ENCODE results near the gene PHF23.

Gene PHF23

DNA sequence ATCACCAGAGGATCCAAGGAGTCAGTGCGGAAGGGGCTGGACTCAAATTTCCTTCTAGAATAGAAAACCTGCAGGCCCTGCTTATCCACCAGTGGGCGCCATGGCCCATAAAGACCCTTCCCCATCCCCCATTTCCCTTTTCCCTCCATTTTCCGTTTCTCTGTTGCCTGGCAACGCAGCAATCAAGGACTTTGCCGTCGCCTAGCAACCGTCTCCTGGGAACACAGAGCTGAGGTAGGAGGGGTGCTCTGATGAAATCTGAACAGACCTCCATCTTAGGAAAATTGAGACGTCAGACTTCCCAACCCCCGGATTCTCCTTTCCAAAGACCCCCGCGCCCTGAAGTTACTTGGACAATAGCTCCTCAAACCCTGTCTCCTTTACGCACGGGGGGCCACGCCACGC lies 25.4 kb downstream of the PHF23 start:
- DNase-seq (ENCODE audit: extremely low read depth, low read depth), result no peak
- TF ChIP-seq, protein P1, sequence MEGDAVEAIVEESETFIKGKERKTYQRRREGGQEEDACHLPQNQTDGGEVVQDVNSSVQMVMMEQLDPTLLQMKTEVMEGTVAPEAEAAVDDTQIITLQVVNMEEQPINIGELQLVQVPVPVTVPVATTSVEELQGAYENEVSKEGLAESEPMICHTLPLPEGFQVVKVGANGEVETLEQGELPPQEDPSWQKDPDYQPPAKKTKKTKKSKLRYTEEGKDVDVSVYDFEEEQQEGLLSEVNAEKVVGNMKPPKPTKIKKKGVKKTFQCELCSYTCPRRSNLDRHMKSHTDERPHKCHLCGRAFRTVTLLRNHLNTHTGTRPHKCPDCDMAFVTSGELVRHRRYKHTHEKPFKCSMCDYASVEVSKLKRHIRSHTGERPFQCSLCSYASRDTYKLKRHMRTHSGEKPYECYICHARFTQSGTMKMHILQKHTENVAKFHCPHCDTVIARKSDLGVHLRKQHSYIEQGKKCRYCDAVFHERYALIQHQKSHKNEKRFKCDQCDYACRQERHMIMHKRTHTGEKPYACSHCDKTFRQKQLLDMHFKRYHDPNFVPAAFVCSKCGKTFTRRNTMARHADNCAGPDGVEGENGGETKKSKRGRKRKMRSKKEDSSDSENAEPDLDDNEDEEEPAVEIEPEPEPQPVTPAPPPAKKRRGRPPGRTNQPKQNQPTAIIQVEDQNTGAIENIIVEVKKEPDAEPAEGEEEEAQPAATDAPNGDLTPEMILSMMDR (IDR thresholded peaks at IDR 0.05; ENCODE audit: low read depth, low read length), result peak; percentile 30

DNA sequence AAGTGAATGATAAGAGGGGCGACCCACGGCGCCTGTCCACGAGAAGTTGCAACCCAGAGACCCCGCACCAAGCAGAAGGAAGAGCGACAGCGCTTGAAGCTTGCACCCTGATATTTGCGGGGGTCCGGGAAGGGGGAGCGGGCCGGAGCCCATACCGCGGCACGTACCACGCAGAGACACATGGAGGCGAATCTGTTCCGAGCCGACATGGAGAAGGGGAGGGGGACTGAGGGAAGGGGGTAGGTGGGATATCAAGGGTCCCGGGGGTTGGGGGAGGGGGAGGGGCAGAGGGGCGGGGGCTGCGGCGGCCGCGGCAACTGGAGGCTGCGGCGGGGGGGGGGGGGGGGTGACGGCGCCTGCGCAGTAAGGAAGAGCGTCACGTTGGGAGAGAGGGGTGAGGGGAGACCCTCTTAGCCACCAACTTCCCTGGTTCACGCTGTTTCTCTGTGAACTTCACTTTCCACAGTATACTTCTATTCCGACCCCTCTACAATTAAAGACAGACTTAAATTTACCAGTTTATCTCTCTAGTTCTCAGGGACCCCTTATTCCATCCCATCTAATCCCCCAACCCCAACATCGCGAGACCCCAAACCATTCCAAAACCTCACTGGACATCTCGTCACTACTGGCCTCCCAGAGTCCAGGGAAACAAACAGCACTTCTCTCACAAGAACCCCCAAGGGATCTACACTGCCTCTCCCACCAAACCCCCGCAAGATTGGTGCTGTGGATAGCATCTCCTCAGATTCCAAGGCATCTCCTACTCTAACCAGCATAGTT lies 27.6 kb downstream of the PHF23 start:
- no peak for DNase-seq (ENCODE audit: extremely low read depth, low read depth)
- TF ChIP-seq, protein P1 (IDR thresholded peaks at IDR 0.05; ENCODE audit: low read depth, low read length), result no peak

DNA sequence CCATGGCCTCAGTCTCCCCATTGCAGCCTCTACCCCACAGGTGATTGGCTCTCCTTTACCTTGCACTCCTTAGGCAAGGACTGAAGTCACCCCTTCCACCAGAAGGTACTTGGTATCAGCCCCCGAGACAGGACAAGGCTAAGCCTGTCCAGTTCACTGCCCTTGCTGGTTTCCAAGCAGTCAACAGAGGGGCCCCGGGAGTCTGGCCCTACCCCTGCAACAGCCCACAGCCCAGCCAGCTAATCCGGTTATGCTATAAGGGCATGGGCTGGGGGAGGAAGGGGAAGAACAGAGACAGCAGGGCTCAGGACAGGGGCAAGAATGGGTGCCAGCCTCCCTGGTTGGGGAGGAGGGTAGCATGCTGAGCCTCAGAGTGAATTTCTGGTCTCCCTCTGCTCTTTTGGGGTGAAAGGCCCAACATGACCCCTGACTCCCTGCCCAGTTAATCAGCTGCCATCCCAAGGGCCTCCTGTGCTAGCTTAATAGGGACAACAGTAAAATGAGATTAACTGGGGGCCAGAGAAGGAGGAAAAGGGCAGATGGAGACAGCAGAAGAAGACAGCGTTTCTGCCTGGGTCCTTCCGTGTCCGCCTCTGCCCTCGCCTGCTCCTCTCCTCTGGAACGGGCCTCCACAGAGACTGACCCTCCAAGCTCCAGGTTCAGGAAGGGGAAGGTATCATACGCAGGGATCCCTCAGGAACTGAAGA lies 30.4 kb downstream of the PHF23 start:
- TF ChIP-seq, protein P1 (IDR thresholded peaks at IDR 0.05; ENCODE audit: low read depth, low read length), result no peak
- DNase-seq (ENCODE audit: extremely low read depth, low read depth), result no peak

DNA sequence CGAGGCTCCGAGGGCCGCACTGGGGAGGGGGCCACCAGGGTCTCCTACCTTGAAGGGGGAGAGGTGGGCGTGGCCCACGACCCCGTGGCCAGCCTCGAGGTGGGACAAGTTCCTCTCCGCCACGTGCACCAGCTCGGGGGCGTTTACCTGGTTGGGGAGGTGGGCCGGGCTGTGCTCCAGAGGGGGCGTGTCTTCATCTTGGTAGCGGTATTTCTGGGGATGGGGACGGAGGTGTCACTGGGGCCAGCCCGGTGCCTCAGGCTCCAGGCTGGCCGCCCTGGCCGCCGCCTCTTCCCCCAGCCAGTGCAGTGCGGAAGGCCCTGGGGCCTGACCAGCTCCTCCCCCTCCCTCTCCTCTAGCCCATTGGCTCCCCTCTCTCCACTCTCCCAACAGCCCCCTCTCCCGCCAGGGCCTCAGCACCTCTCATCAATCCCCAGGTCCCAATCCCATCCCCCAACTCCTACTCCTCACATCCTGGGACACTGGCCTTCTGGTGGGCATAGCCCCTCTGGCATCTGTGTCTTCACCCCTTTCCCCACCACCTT lies 31.2 kb downstream of the PHF23 start:
- no peak for DNase-seq (ENCODE audit: extremely low read depth, low read depth)
- TF ChIP-seq, protein P1 (IDR thresholded peaks at IDR 0.05; ENCODE audit: low read depth, low read length), result no peak

DNA sequence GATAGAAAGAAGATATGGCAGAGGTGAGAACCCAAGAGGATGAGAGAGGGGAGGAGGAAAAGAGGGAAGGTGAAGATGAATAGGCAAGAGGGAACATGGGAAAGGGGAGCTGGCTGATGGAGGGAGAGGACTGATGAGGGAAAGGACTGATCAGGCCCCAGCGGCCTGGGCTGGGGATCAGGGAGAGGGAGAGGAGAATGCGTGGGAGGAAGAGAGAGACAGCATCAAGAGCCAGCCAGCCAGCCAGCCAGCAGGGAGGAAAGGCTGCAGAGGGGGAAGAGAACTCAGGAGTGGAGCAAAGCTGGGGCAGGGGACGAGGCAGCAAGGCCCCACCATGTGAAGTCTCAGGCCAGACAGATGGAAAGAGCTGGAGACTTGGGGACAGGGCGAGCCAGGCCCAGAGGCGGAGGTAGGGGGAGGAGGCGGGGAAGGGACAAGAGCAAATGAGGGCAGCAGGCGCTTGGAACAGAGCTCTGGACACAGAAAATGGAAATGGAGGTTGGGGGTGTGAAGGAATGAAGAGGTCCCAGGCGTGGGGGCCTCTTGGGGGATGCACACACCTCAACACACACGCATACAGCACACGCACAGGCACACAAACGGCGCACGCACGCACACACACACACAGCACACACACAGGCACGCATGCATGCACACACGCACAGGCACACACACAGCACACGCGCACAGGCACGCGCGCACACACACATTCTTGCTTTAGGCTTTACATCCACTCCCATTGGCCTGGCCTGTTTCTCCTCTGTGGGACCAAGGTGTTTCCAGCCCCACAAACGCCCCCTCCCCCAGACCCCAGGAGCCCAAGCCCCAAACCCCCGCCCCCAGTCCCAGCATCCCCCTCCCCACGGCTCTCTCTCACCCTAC lies 31.9 kb downstream of the PHF23 start:
- TF ChIP-seq, protein P1 (IDR thresholded peaks at IDR 0.05; ENCODE audit: low read depth, low read length), result no peak

DNA sequence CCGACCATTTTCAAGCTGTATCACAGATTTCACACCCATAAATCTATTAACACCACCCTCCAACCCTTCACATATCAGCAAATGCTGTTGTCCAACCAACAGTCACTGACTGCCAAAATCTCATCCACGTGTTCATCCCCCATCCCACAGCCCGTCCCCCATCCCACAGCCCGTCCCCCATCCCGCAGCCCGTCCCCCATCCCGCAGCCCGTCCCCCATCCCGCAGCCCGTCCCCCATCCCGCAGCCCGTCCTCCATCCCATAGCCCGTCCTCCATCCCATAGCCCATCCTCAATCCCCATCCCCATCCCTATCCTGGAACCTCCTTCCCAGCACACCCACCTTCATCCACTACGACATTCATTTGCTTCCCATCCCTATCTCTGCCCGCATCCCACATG lies 33.7 kb downstream of the PHF23 start:
- TF ChIP-seq, protein P1 (IDR thresholded peaks at IDR 0.05; ENCODE audit: low read depth, low read length), result no peak
- DNase-seq (ENCODE audit: extremely low read depth, low read depth), result no peak

More for the DNA sequence above, 31.9 kb downstream of the PHF23 start:
- no peak for DNase-seq (ENCODE audit: extremely low read depth, low read depth)
